Osteoblast (primary cell): ENCODE data around the gene RAI14. TPM values are rescaled to one million over a fixed set of nuclear protein-coding genes. Genes with fewer than 3 reads are reported as not detected.

Experiments used
- DNase-seq: peaks from one replicate; pipeline ENCODE4 v3.0.0; 2011; ENCODE audit warnings: low spot score, mixed read lengths; ENCODE audit not compliant: insufficient read length; ENCODE audit errors: missing footprints
- H2AFZ ChIP-seq: 2 replicates; pipeline ENCODE4 v1.6.0; 2011; ENCODE audit warnings: mild to moderate bottlenecking, low read length
- H3K27ac ChIP-seq: 2 replicates; pipeline ENCODE4 v1.5.1; 2011; ENCODE audit warnings: mild to moderate bottlenecking, low read depth, low read length, moderate library complexity
- H3K27me3 ChIP-seq: 2 replicates; pipeline ENCODE4 v1.6.0; 2012; ENCODE audit warnings: mild to moderate bottlenecking, control low read depth, inconsistent platforms, low read length, moderate library complexity; ENCODE audit not compliant: insufficient read depth
- H3K36me3 ChIP-seq: 2 replicates; pipeline ENCODE4 v1.5.1; 2011; ENCODE audit warnings: mild to moderate bottlenecking, low read length, control low read depth, moderate library complexity; ENCODE audit not compliant: insufficient read depth
- H3K4me1 ChIP-seq: 2 replicates; pipeline ENCODE4 v1.5.1; 2011; ENCODE audit warnings: mild to moderate bottlenecking, low read length, control low read depth, moderate library complexity; ENCODE audit not compliant: insufficient read depth
- H3K4me2 ChIP-seq: 2 replicates; pipeline ENCODE4 v1.6.0; 2011; ENCODE audit warnings: mild to moderate bottlenecking, low read length; ENCODE audit not compliant: insufficient read depth
- H3K4me3 ChIP-seq: fragments of 200-600 bp; sonication (generic); 3 replicates; pipeline ENCODE4 v1.5.1; 2012; ENCODE audit warnings: mild to moderate bottlenecking, low read length, inconsistent platforms; ENCODE audit not compliant: insufficient read depth
- H3K79me2 ChIP-seq: 2 replicates; pipeline ENCODE4 v1.6.0; 2012; ENCODE audit warnings: mild to moderate bottlenecking, low read length, control low read depth, inconsistent platforms; ENCODE audit not compliant: insufficient read depth
- H3K9me3 ChIP-seq: 2 replicates; pipeline ENCODE4 v1.5.1; 2011; ENCODE audit warnings: low read depth, low read length, control low read depth
- H4K20me1 ChIP-seq: 2 replicates; pipeline ENCODE4 v1.6.0; 2012; ENCODE audit warnings: mild to moderate bottlenecking, low read length, control low read depth; ENCODE audit not compliant: insufficient read depth
- total RNA-seq: library from RNA; depleted of rRNA; stranded (reverse); fragments of >200 nt; gene quantifications from 2 replicates; pipeline ENCODE4 v1.2.3, GENCODE V29; 2012
- TF ChIP-seq, protein P1 (sequence below): IDR thresholded peaks from 2 replicates; pipeline ENCODE4 v1.5.1; 2011; ENCODE audit warnings: mild to moderate bottlenecking, low read depth, low read length, moderate library complexity; ENCODE audit errors: extremely low read depth

The RAI14 gene
- total RNA-seq, 1 donor = 149 TPM

- TF ChIP-seq, protein P1, sequence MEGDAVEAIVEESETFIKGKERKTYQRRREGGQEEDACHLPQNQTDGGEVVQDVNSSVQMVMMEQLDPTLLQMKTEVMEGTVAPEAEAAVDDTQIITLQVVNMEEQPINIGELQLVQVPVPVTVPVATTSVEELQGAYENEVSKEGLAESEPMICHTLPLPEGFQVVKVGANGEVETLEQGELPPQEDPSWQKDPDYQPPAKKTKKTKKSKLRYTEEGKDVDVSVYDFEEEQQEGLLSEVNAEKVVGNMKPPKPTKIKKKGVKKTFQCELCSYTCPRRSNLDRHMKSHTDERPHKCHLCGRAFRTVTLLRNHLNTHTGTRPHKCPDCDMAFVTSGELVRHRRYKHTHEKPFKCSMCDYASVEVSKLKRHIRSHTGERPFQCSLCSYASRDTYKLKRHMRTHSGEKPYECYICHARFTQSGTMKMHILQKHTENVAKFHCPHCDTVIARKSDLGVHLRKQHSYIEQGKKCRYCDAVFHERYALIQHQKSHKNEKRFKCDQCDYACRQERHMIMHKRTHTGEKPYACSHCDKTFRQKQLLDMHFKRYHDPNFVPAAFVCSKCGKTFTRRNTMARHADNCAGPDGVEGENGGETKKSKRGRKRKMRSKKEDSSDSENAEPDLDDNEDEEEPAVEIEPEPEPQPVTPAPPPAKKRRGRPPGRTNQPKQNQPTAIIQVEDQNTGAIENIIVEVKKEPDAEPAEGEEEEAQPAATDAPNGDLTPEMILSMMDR = no peak
- peak; percentile 87 for DNase-seq
- Histone ChIP-seq H3K4me3 (no peak overlapping the region), H3K36me3 (peaks cover 61% of the 10 kb centered on the region), H3K27ac (peak overlapping the region; percentile 73), H3K27me3 (no peaks in the 10 kb centered on the region), H2AFZ (no peak overlapping the region), H3K4me2 (no peak overlapping the region), H3K9me3 (no peaks in the 10 kb centered on the region), H4K20me1 (peaks cover 4% of the 10 kb centered on the region), H3K4me1 (peaks cover 72% of the 10 kb centered on the region), H3K79me2 (peaks cover 84% of the 10 kb centered on the region)
These were observed 35.2 kb downstream of the RAI14 start for GRCh38 chr5:34691326-34691725.

DNA sequence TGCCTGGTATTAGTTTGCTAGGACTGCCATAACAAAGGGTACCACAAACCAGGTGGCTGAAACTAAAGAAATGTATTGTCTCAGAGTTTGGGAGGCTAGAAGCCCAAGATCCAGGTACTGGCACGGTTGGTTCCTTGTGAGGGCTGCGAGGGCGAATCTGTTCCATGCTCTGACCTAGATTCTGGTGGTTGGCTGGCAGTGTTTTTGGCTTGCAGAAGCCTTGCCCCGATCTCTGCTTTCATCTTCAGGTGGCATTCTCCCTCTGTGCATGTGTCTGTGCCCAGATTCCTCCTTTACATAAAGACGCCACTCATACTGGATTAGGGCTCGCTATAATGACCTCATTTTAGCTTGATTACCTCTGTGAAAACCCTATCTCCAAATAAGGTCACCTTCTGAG lies 36.7 kb downstream of the RAI14 start:
- Histone ChIP-seq H3K36me3 (peaks cover 58% of the 10 kb centered on the region), H3K4me2 (no peak overlapping the region), H3K9me3 (no peaks in the 10 kb centered on the region), H3K79me2 (peaks cover 92% of the 10 kb centered on the region), H4K20me1 (peaks cover 4% of the 10 kb centered on the region), H2AFZ (no peak overlapping the region), H3K4me3 (no peak overlapping the region), H3K27ac (peak overlapping the region; percentile 68), H3K27me3 (no peaks in the 10 kb centered on the region), H3K4me1 (peaks cover 58% of the 10 kb centered on the region)
- no peak for DNase-seq
- TF ChIP-seq, protein P1 = no peak

GRCh38 chr5:34694012-34694411 lies 37.9 kb downstream of the RAI14 start:
- Histone ChIP-seq H3K4me3 (no peak overlapping the region), H3K27me3 (no peaks in the 10 kb centered on the region), H4K20me1 (peaks cover 4% of the 10 kb centered on the region), H3K4me2 (peak overlapping the region; percentile 26), H3K9me3 (no peaks in the 10 kb centered on the region), H2AFZ (no peak overlapping the region), H3K4me1 (peaks cover 46% of the 10 kb centered on the region), H3K36me3 (peaks cover 54% of the 10 kb centered on the region), H3K79me2 (peaks cover 92% of the 10 kb centered on the region), H3K27ac (peak overlapping the region; percentile 68)
- TF ChIP-seq, protein P1 = no peak
- no peak for DNase-seq

DNA sequence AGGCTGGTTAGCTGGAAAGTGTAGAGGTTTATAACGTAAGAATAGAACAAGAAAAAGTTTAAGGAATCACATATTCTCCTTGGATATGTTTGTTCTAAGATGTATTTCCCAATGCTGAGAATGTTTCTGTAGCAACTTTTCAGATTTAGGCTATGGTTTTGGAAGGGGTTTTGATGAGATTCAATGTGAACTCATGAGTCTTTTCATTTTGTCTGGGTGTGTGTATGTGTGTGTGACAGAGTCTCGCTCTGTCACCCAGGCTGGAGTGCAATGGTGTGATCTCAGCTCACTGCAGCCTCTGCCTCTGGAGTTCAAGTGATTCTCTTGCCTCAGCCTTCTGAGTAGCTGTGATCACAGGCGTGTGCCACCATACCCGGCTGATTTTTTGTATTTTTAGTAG lies 38.6 kb downstream of the RAI14 start:
- H3K27me3 ChIP-seq = no peaks in the 10 kb centered on the region
- peaks cover 46% of the 10 kb centered on the region for H3K4me1 ChIP-seq
- H3K36me3 ChIP-seq = peaks cover 51% of the 10 kb centered on the region
- H3K4me2 ChIP-seq = peak overlapping the region; percentile 26
- H3K27ac ChIP-seq = peak overlapping the region; percentile 68
- H3K79me2 ChIP-seq = peaks cover 92% of the 10 kb centered on the region
- H3K9me3 ChIP-seq = no peaks in the 10 kb centered on the region
- TF ChIP-seq, protein P1 = no peak
- H3K4me3 ChIP-seq = no peak overlapping the region
- H4K20me1 ChIP-seq = peaks cover 4% of the 10 kb centered on the region
- H2AFZ ChIP-seq = no peak overlapping the region
- DNase-seq = no peak
